NCI-H82 (cell line): ENCODE measurements around the gene AAMDC.
A peak's percentile ranks its signal among the peaks of the same experiment; 100 is the strongest.
"Not testable (repeated sequence)": the region's sequence is repeated elsewhere in the genome, so short reads cannot be mapped to it uniquely, and the experiment has no call there.

Source experiments
- DNase-seq: peaks from one replicate; lab custom pipeline; 2025; lab: John Stamatoyannopoulos, UW

AAMDC gene

DNA sequence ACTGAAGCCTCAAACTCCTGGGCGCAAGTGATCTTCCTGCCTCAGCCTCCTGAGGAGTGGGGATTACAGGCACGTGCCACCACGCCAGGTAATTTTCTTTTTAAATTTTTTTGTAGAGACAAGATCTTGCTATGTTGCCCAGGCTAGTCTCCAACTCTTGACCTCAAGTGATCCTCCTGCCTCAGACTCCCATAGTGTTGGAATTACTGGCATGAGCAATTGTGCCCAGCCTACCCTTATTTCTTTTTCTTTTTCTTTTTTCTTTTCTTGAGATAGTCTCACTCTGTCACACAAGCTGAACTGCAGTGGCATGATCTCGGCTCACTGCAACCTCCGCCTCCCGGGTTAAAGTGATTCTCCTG lies 63.9 kb downstream of the AAMDC start:
- DNase-seq: no peak

DNA sequence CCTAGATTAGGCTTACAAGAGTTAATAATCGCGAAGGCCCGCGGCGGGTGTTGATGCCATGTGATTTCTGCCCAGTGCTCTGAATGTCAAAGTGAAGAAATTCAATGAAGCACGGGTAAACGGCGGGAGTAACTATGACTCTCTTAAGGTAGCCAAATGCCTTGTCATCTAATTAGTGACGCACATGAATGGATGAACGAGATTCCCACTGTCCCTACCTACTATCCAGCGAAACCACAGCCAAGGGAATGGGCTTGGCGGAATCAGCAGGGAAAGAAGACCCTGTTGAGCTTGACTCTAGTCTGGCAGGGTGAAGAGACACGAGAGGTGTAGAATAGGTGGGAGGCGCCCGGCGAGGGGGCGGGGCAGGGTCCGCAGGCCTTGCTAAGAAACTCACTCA lies 65.5 kb downstream of the AAMDC start:
- no peak for DNase-seq

DNA sequence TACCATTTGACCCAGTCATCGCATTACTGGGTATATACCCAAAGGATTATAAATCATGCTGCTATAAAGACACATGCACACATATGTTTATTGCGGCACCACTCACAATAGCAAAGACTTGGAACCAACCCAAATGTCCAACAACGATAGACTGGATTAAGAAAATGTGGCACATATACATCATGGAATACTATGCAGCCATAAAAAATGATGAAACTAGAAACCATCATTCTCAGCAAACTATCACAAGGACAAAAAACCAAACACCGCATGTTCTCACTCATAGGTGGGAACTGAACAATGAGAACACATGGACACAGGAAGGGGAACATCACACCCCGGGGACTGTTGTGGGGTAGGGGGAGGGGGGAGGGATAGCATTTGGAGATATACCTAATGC lies 68.1 kb downstream of the AAMDC start:
- not testable (repeated sequence) for DNase-seq

DNA sequence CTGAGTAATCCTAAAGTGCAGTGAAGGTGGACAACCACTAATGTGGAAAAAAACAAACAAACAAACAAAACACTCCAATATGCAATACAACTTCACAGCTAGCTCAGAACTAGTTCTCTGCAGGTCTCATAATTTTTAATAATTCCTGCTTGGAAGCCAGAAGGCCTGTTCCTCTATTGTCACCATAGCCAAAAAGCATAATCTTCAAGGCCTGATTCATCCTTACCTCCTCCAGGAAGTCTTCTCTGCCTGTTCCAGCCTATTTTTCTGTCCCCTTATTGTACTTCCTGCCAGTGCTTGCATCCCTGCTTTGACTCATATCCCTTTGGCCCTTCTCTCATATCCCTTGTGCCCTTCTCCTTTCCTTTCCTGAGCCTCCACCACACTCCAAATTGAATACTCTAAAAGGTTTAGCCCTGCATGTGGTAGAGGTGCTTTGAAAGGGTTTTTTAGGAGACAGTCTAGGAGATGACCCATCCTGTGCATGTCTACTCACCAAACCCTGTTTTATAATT lies 69.2 kb downstream of the AAMDC start:
- DNase-seq: not testable (repeated sequence)

DNA sequence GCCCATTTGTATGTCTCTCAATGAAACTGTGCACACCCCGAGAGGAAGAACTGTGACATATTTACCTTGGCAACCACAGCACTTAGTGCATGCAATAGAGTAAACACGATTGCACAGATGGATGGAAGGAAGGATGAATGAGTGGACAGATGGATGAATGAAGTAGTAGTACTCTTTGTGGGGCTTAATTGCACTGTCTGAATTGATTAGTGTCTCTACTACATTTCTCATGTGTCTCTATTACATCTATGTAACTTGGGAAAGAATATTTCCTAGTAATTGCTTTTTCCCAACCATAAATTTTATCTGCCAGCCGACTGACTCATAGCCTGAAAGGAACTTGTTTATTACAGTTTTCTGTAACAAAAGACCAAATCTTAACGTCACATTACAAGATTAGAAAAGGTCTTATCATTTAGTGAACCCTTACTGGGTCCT lies 69.7 kb downstream of the AAMDC start:
- DNase-seq: peak; percentile 63

DNA sequence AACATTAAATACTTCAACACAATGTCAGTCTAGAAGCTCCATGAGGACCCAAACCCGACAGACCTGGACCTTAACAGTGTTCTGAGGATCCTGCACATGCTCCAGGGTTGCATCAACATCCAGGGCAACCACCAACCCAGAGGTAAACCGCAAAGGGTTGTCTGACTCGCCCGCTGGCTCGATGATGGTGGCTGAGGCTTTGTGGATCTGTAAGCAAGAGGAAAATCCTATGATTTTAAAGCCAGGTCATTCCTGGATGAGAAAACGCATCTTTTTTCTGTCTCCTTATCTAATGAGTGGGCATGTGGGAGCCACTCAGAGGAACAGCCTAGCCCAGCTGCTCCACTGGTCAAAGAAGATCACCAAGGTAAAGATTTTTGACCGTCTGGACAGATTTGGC lies 70.3 kb downstream of the AAMDC start:
- not testable (repeated sequence) for DNase-seq

DNA sequence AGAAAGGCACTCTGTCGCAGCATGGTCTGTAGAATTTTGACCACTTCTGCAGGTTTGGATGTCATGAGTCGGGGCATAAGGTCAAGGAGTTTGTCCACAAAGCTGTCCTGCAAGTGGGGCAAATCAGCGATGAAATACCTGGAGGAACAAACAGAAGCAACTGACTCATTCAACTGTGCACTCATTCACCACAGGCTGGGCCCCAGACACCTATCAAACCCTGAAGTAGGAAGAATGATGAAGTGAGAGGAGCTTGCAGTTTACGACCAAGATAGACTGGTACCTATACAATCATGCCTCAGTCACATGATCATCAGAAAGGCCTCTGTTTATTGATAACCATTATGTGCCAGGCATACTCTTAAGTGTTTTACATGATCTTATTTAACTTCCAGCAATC lies 70.8 kb downstream of the AAMDC start:
- not testable (repeated sequence) for DNase-seq

DNA sequence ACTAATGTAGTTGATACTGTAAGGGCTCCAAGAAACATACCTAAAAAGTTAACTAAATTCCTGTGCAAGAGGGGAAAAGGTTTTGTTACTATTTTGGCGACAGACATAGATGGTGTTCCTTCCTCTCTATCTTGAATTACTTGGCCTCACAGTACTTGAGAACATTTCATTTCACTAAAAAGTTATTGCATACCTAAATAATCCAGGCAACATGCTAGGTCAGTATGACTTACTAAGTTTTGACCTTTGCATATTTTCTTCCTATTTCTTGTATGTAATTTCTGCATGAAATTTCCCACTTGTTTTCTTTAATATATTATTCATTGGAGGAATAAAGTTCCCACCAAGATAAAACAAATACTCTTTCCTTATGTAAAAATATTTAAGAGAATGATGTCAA lies 74.0 kb downstream of the AAMDC start:
- not testable (repeated sequence) for DNase-seq

DNA sequence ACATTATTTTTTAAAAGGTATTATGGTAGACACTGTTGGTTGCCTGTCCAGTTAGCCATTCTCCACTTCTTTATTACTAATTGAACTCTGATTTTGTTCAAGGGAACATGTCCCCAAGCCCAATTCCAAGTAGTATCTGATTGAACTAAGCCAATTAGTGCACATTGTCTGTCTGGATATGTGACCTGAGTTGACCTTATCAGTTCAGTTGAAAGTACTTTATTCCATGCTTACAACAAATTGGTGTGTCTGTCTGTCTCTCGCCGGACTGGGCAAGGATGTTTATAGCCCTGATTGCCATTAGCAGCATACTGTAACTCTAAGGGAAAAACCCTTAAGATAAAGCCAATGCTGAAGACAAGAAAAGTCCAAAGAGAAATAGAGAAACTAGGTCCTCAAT lies 87.9 kb downstream of the AAMDC start:
- peak; percentile 77 for DNase-seq

DNA sequence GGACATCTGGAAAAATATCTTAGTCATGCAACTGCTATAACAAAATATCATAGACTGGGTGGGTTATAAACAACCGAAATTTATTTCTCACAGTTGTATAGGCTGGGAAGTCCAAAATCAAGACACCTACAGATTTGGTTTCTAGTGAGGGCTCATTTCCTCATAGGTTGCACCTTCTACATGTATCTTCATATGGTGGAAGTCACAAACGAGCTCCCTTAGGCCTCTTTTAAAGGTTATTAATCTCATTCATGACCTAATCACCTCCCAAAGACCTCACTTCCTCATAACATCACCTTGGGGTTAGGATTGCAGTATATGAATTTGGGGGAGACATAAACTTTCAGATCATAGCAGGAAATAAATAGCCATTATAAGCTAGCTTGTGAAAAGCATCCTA lies 88.3 kb downstream of the AAMDC start:
- DNase-seq: no peak

DNA sequence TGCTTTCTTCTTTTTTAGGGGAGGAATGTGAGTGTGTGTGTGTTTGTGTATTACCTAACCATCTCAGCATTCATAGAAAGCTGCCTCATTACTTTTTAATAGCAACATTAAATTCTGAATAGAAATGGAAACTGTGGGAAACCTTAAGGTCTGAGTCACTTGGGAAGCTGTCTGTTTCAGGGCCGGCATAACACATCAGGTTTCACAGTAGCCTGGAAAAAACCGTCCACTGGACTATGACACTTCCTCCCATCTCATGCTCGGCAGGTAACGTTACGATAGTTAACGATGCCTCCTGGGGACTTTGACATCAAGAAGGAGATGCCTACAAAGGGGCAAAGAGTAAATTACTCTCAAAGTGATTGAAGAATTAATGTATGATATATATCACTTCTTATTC lies 89.9 kb downstream of the AAMDC start:
- not testable (repeated sequence) for DNase-seq

DNA sequence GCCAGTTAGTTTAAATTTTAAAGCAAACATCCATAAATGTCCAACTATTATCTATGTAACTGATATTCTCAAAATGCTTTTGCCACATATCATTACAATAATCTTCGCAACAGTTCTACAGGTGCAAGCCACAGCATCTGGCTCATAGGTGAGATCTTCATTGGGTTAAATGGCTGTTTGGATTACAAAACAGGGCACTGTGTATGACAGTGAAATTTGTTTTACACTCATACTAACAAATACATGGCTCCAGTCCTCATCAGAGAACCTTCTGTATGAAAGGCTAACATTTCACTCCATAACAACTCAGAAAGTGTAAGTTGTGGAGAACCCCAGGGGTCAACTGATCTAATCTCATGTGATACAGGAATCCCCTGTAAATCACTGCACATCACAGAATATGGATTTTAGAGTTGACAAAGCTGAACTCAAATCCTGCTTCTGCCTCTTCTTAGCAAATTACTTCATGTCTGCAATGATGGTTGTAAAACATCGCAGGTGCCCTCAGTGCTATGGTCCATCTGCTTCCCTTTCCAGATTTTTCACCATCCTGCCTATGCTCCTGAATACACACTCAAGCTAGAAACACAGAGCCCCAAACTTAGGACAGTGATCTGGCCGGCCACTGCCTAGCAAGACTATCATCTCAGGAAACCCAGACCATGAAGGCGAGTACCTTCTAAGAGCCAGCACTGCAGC lies 92.8 kb downstream of the AAMDC start:
- DNase-seq: not testable (repeated sequence)

DNA sequence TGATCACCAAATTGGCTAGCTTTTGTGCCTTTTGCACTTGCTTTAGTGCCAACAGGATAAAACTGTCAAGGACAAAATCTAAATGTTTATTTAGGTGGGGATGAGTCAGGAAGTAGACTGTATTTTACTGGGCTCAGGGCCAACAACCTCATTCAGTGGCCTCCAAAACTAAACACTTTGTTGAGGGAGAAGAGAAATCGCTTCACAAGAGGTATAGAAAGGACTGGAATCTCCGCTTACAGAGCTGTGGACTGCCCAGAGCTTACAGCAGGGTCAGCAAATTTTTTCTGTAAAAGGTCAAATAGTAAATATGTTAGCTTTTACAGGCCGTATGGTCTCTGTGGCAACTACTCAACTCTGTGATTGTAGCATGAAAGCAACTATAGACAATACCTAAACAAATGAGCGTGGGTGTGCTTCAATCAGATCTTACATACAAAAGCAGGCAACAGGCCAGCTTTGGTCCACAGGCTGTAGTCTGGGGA lies 93.4 kb downstream of the AAMDC start:
- DNase-seq: not testable (repeated sequence)

DNA sequence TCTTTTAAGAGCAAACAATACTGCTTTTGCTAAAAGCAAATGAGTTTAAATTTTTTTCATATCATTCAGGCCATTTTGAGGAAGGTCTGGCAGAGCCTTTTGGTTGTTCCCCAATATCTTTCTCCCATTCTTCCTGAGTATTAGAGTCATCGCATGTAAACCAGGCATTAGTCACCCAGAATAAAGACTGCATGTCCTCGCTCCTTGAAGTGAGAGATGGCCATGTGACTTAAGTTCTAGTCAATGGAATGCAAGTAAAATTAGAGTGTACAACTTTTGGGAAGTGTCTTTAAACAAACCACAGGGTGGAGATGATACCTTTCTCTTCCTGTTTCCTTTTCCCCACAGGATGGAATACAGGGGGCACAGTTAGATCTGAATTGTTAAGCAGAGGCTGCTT lies 96.8 kb downstream of the AAMDC start:
- not testable (repeated sequence) for DNase-seq
